DMS53 treated with DMSO at 0.1 percent for 48 hours (cell line): Measurements from ENCODE around the gene C22orf42.
"Not testable (repeated sequence)": the region's sequence is repeated elsewhere in the genome, so short reads cannot be mapped to it uniquely, and the experiment has no call there.

ENCODE experiments used
- DNase-seq: peaks from one replicate; lab custom pipeline; 2025; ENCODE audit not compliant: unreplicated experiment; lab: John Stamatoyannopoulos, UW

C22orf42 gene

GRCh38 chr22:32158712-32159533 is at the start of gene C22orf42:
Gene C22orf42 (minus strand): TSS chr22:32159303. CDS start chr22:32159215, 88 bp downstream.
- no peak for DNase-seq

GRCh38 chr22:32208681-32209080 is 49.6 kb upstream of the C22orf42 start:
- DNase-seq, result no peak

GRCh38 chr22:32207971-32208480 is 48.9 kb upstream of the C22orf42 start:
- no peak for DNase-seq

- DNase-seq, result peak; percentile 24
Measured at GRCh38 chr22:32206774-32207758, 48.0 kb upstream of the C22orf42 start.

GRCh38 chr22:32205974-32206773 is 47.1 kb upstream of the C22orf42 start:
- DNase-seq, result no peak

GRCh38 chr22:32204856-32205722 is 46.0 kb upstream of the C22orf42 start, which contains the start of gene RFPL2:
Gene RFPL2 (minus strand): TSS chr22:32205073. CDS start chr22:32202451, 2,622 bp downstream.
- DNase-seq, result peak; percentile 45

GRCh38 chr22:32204040-32204855 is 45.1 kb upstream of the C22orf42 start:
- no peak for DNase-seq

- DNase-seq, result no peak
Measured at GRCh38 chr22:32203181-32204039, 44.3 kb upstream of the C22orf42 start.

GRCh38 chr22:32202539-32203180 is 43.6 kb upstream of the C22orf42 start:
- peak; percentile 55 for DNase-seq

GRCh38 chr22:32202161-32202538 is 43.0 kb upstream of the C22orf42 start:
- no peak for DNase-seq

- no peak for DNase-seq
Measured at GRCh38 chr22:32200752-32201151, 41.6 kb upstream of the C22orf42 start.

GRCh38 chr22:32199961-32200360 is 40.9 kb upstream of the C22orf42 start:
- no peak for DNase-seq

- no peak for DNase-seq
Measured at GRCh38 chr22:32199341-32199740, 40.2 kb upstream of the C22orf42 start.

GRCh38 chr22:32197553-32198226 is 38.6 kb upstream of the C22orf42 start:
- not testable (repeated sequence) for DNase-seq

- not testable (repeated sequence) for DNase-seq
Measured at GRCh38 chr22:32195900-32196299, 36.8 kb upstream of the C22orf42 start.

GRCh38 chr22:32193346-32193745 is 34.2 kb upstream of the C22orf42 start:
- not testable (repeated sequence) for DNase-seq

GRCh38 chr22:32191021-32191420 is 31.9 kb upstream of the C22orf42 start:
- DNase-seq, result not testable (repeated sequence)
